NOMO-1 (cell line): ENCODE results near the gene LKAAEAR1.

Experiments
- DNase-seq, 2 experiments: peaks; one replicate each; lab custom pipeline; 2025; ENCODE audit not compliant: unreplicated experiment in 2 of 2; lab: John Stamatoyannopoulos, UW

The LKAAEAR1 gene

DNA sequence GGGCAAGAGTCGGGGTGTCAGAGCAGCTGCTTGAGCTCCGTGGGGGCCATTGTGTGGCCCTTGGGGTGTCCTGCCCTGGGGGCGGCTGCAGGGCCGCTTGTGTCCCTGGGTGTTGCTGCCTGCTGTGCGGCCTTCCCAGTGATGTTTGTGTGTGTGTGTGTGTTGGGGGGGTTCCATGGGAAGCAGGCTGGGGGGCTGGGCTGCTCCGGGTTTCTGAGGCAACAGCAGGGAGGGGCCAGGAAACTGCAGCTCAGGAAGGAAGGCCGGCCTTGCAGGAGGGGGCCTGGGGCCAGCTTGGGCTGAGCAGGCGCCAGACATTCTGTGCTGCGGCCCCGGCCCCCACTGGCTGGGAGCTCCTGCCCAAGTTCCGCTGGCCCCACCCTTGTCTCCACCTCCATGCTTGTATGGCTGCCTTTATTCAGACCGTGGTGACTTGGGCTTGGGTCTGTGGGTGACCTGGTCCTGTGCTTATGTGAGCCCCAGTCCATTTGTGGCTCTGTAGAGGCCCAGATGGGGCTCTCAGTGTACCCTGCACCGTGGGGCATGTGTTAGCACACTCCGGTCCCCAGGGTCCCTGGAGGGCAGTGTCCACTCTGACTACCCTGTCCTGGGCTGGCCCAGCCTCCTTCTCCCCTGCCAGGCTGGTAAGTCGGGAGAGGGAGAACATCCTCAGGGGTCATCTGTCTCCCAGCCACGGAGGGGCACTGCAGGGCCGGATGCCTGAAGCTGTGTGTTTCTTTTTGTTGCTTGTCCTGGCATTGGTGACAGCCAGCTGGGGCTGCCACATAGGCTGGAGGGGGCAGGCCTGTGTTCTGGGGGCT, 30.1 kb downstream of the LKAAEAR1 start:
- no peak for DNase-seq

DNA sequence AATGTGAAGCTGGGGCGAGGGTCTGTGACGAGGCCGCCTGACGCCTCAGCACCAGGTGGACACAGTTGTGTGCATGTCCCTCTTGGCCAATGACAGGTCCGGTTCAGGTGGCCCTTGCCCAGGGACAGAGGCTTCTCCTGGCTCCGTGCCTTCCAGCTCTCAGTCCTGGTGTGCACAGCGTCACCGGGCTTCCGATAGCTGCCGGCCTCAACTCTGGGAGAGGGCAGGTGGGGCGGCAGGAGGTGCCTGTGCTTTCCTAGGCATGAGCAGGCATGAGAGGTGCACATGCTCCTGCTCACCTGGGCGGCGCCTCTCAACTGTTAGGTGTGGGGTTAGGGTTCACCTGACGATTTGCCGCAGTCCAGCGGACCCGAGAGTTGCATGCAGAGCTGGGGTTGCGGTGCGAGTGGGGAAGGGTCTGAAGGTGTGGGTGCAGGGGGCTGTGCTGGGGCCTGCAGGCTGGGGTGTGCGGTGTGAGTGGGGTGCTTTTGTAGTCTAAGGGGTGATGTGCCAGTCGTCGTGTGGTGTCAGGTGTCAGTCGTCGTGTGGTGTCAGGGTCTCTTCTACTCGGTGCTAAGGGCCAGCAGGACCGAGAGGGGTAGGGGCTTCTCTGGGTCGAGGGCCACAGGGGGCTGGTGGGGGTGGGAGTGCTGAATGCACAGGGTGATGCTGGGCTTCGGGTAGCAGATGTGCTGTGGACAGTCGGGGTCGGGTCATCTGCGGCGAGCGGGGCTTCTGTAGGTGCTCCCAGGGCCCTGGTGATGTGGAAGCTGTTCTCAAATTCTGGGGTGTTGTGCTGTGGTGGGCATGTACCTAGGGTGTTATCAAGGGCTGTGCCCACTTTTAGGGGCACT, 31.0 kb downstream of the LKAAEAR1 start:
- DNase-seq = no peak

DNA sequence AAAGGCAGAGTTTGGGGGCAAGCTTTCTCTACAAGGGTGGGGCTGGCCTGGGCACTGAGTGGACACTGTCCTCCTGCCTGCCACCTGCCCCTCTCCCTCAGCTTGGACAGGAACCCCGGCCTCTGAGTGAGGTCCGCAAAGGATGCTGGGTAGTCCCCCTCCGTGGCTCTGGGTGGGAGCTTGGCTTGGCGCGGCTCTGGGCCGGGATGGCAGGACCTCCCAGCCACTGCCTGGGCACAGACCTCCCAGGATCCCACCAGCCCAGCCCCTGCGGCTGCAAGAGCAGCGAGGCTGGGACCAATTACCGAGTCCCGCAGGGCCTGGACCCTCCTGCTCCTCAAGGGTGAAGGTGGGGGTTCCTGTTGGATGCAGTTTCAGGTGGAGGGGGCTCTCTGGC, 31.9 kb downstream of the LKAAEAR1 start:
- no peak for DNase-seq

DNA sequence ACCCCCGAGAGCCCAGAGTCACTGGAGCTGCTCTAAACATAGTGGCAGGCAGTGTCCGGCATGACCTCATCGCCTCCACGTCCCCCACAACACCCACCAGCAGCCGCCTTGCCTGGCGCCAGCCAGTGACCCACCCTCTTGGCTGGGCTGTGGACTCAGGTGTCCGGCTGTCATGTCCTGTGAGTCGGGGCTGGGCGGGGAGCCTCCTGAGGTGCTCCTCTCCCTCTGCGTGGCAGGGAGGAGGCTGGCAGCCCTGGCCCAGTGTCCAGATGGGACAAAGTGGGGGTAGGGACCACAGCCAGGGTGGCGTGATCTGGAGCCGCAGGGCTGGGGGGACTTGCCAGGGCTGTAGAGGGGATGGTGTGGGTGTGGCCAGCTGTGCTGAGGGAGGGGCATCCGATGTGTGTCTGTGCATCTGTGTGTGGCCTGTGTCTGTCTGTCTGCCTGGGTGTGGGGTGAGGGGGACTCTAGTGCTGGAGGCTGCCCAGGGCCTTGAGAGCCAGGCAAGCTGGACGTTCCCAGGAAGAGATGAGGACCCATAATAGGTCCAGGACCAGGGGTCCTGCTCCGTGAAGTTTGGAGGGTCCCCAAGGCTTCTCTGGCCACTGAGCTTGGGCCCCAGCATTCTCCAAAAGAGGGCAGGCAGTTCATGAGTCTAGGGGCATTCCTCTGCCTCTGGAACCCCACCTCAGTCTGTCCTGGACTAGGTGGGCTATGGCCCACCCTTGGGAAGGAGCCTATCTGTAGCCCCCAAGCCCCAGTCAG, 32.5 kb downstream of the LKAAEAR1 start:
- no peak for DNase-seq

DNA sequence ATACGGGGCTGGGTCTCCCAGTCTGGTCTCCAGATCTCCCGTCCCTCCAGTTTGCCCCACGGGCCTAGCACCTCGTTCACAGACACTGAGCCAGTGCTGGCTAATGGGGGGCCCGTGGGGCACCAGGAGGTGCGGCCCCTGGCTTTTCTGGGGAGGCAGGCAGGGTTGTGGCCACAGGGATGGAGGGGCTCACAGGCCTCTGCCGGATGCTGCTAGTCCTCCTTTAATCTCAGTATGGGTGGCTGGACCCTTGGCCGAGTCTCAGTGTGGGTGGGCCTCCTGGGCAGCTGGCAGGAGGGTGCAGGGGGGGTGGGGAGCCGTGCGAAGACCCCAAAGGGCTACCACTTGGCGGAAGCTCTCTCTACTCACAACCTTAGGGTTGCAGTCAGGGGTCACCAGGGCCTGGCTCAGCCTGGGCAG, 33.2 kb downstream of the LKAAEAR1 start:
- DNase-seq = no peak

DNA sequence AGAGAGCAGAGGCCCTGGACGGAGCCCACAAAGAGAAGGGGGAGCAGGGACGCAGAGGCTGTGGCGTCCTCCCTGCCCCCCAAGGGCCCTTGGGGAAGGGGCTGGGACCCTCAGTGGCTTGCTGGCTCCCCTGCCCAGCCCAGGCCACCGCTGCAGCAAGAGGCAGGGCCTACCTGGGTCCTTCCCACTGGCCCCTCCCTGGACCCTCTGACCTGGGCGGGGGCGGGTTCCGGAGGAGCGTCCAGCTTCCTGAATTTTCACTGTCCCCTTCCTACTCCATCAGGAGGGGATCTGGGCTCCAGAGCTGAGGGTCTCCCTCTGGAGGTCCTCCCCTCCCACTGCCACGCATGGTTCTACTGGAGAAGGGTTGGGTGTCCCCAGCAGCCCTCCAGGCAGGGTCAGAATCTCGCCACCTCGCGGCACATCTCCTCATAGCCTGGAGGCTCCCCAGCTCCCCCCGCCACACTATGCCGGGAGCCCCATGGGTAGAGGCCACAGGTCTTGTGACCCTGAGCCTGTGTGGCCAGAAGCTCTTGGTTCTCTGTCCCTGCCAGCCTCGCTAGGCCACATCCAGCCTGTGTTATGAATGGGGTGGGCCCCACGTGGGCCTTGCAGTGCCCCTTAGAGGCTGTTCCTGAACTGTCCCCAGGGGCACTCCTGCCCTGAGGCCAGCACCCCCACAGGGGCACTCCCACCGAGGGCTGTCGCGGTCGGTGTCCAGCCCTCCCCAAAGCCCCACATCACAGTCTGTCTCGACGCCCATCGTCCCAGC, 33.8 kb downstream of the LKAAEAR1 start:
- DNase-seq = no peak

DNA sequence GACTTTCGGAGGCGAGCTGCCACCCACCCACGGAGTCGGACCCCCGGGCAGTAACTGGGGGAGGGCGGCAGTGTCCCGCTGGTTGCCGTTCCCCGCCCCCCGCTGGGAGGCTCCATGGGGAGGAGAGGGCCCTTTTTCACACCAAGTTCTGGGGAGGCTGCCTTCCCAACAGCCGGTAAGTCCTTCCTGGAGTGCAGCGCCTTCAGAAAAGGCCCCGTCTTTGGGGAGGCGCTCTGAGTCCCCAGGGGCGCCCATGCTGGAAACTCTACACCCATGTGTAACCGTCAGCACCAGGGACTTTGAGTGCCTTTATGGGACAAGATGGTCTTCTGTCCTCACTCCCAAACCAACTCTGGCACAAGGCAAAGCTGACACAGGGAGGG, 34.3 kb downstream of the LKAAEAR1 start:
- DNase-seq = no peak

DNA sequence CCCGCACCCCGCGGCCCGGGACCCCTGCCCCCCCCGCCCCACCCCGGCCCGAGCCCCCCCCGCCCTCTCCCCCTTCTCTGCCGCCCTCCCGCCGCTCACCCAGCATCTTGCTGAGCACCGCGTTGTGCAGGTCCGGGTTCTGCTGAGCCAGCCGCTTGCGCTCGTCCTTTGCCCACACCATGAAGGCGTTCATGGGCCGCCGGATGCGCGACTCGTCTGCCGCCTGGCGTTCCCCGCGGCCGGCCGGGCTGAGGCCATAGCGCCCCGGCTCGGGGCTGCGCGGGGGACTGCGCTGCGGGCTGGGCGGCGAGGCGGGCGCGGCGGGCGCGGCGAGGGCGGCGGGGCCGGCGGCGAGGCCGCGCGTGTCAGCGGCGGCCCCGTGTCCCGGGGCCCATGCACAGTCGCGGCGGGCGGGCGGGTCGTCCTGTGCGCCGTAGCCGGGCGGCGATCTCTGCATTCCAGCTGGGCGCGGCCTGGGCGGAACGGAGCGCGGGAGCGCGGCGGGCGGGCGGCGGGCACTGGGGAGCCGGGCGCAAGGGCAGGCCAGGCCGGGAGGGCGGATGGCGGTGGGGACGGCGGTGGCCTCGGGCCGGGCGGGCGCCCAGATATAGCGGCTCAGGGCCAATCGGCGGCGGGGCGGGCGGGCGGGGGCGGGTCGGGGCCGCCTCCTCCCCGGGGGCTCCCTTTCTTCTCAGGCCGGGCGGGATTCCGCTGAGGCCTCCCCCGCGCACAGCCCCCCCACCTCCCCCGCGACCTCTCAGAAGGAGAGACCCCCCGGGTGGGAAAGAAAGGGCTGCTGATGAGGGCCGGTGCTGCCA, 34.9 kb downstream of the LKAAEAR1 start, which contains the start of gene SOX18:
TSS of gene SOX18 (minus strand) at position 580 of the 818 bp plus-strand sequence. CDS start at position 457, 123 bp downstream.
- DNase-seq = peak; percentile 32 to 34

DNA sequence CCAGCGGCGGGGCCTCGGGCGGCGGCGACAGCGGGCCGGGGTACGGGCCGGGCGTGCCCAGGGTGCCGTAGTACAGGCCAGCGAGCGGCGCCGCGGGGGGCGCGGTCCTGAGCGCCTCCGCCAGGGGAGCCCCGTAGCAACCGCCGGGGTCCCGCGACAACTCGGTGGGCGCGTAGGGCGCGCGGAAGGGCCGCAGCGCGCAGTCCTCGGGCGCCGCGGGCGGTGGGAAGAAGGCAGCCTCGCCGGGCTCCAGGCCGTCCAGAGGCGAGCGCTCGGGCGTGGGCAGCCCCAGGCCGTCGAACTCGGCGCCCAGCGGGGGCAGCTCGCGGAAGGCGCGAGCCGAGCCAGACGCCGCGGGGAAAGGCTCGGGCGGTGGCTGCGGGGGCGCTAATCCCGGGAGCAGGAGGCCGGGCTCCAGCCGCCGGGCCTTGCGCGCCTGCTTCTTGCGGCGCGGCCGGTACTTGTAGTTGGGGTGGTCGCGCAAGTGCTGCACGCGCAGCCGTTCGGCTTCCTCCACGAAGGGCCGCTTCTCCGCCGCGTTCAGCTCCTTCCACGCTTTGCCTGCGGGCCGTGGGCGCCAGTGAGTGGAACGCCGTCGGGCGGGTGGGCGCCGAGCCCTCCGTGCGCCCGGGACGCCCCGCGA, 35.7 kb downstream of the LKAAEAR1 start:
- DNase-seq = no peak

DNA sequence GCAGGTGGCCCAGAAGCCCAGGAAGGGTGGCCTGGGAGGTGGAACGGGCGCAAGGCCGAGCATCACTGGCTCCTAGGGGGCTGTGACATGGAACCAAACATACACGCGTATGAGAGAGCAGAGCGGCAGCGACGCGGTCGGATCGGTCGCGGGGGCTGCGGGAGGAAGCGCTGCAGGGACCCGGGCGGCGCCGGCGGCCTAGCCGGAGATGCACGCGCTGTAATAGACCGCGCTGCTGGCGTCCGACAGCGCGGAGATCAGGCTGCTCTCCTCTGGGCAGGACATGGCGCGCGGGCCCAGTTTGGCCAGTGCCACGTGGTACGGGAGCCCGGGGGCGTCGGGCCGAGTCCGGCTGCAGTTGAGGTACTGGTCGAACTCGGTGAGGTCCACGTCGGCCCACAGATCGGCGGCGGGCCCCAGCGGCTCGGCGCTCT, 36.2 kb downstream of the LKAAEAR1 start:
- DNase-seq = no peak

DNA sequence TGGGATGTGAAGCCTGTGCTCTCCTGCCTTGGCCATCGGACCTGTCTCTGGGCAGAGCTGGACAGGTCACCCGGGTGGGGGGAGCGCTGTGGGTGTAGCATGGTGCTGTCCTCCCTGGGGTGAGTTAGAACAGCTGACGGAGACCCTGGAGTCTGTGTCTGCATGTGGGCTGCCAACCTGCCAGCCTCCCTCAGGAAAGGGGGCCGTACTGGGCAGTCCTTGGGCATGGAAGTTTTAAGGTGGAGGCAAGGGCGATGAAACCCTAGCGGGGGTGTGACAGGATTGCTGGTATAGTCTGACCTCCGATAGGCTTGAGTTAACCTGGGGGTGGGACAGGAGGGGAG, 37.2 kb downstream of the LKAAEAR1 start:
- DNase-seq = no peak

DNA sequence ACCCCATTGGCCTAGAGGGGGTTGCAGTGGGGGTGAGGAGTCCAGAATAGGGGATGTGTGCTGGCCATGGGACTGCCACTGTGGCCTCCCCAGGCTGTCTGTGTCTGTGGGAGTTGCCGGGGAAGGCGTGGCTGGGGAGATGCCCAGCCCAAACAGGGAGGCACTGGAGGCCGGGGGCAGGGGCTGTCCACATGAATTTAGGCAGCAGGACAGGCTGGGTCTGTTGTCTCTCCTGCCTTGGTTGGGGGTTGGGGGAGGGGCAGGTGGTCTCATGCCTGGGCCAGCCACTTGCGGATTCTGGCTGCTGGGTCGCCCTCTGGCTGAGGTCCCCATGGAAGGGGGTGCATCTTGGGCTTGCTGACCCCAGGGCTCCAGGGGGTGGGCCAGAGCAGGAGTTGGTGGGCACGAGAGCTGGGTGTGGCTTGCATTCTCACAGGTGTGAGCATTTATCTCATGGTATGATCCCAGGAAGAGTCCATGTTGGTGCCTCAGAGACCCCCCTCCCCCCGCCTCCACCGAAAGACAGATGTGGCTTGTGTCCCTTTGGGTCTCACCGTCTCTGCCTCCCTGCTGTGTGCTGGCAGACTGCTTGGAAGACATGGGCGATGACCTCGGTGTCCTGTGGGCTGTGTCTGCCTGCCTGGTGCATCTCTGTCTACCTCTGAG, 38.7 kb downstream of the LKAAEAR1 start:
- no peak for DNase-seq

DNA sequence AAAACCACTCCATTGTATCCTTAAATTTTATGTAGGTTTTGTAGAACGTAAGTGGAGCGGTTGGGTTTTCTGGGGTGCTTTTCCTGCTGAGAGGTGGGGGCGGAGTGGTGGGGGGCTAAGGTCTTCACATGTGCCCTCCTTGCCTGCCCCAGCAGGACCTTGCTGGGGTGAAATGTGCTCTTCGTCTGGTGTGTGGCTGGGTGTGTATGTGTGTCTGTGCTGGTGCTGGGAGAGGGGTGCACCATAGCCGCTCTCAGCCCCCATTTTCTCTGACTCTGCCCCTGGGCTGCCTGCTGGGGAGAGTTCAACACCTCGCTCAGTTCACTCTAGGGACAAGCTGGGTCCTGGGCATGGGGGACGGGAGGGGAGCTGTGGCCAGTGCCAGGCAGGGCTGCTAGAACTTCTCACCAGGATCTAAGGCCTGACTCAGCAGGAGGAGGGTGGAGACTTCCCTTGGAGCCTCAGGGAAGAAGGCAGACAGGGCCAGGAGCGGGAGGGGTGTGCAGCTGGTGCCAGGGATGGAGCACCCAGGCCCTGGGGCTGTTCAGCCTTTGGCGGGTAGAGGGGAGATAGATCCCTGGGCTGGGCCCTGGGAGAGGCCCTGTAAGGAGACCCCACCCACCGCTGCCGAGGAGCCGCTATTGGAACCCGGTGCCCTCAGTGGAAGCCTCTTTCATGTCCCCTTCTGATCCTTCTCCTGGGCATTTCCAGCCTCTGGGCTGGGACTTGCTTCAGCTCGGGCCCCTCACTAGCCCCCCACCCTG, 39.5 kb downstream of the LKAAEAR1 start:
- DNase-seq = no peak

DNA sequence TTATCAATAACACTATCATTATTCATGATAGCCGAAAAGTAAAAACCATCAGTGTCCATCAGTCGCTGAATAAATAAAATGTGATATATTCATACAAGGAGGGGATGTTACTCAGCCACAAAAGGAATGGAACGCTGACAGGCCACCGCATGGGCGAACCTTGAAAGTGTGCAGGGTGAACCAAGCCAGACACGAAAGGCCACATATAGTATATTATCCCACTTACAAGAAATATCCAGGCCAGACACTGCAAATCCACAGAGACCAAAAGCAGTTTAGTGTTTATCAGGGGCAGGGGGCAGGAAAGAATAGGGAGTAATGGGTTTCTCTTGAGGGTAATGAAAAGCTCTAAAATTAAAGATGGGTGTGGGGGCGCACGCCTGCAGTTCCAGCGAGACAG, 40.4 kb downstream of the LKAAEAR1 start:
- no peak for DNase-seq

DNA sequence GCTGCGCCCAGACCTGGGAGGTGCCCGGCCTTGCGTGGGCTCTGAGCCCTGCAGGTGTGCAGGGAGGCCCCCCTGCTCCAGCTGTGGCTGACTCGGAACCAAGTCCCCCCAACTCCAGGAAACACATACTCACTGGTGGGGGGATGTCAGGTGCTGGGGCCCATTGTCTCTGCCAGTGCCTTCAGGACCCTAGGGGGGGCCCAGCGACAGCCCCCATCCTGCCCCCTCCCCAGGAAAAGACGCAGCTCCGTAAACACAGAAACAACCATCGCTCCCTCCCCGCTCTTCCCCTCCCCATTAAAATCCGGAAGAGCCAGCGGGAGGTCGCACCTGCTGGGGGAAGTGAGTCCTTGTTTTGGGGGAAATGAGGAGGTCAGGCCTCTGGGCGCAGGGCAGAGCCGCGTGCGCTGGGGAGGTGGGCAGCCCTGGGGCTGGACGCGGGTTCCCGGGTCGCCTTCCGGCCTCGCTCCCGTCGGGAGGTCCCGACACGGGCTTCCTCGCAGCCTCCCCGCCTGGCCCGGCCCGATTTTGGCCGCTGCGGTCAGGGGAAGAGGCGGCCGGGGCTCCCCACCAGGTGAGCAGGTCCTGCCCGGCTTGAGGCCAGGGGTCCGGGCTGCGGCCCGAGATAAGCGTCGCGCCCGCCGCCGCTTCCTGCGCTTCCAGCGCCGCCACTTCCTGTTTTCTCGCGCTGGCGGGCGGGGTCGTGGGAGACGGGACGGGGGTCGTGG, 42.0 kb downstream of the LKAAEAR1 start:
- DNase-seq = peak; percentile 18 to 39

DNA sequence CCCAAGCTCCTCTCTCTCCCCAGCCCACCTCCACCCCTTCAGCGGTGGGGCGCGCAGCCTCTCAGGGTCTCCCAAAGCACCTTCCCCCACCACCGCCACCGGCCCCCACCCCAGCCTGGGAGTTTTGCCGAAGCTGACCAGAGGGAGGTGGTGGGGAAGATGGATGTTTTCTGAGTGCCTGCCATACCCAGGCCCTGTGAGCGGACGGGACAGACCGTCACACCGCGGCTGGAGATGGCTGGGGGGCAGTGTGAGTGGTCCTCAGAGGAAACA, 42.5 kb downstream of the LKAAEAR1 start:
- no peak for DNase-seq

DNA sequence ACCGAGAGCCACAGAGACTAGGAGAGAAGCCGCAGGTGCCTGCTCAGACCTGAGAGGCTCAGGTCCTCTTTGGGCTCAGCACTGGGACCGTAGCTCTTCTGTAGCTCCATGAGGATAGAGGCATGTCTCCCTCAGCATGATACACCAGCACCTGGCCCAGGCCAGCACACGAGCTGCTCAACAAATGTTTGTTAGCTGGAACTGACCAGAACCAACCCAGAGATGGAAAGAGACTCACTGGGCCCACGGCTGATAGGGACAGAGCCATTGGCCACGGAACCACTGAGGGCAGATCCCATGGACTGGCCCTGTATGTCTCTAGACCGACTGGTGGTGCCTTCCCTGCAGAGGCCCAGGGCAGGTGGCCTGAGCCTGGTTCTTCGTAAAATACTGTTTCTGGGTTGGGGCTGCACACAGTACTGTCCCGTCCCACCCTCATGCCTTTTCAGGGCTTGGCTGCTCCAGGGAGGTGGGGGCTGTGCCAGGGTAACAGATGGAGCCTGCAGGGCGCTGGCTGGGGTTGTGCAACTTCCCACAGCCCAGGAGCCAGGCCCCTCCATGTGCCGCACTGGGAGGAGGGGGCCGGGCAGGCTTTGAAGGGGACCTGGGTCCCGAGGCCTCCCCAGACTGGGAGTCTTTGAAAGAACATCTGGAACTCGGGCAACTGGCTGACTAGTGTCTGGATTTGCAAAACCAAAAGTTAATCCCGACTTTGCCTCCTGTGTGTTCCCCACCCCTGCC, 43.0 kb downstream of the LKAAEAR1 start:
- peak in 1 of 2 experiments; percentile 11 for DNase-seq
